Measurements from ENCODE around the gene PFKFB4. TPM values are rescaled to one million over a fixed set of nuclear protein-coding genes. Genes with fewer than 3 reads are reported as not detected.

The PFKFB4 gene
- total and polyA plus RNA-seq, 2 of the 8 experiments (the other 6 are each of a cell fraction or from before 2014, with no cell fraction given) = 10.7 to 20.1 TPM

DNA sequence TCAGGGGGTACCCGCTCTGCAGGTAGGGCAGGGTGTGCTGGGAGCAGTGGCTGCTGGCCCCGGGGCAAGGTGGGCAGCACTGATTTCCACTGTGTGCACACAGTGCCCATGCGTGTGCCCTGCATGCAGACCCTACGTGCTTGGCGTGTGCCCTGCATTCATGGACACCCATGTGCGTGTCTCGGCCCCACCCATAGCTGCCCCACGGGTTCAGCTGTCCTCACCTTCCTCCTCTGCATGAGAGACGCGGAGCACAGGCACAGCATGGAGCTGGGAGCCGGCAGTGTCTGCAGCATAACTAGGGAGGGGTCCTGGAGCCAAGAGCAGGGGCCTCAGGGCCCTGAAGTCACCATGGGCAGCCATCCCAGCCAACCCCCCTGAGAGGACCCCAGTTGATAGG lies 8.6 kb upstream of the PFKFB4 start:
- Histone ChIP-seq H2BK20ac (ENCODE audit: low read length) (no peak overlapping the region), H3K36me3 (ENCODE audit: control insufficient read depth in 2 of 4, insufficient read depth in 4 of 4, low read length in 3 of 4) (no peaks in the 10 kb centered on the region), H2AK5ac (ENCODE audit: low read depth, low read length) (no peak overlapping the region), H4K91ac (replicated peaks; ENCODE audit: insufficient read length, low read length) (no peak overlapping the region), H3K9me3 (ENCODE audit: insufficient read depth in 2 of 2, low read depth in 1 of 2, low read length in 1 of 2) (no peaks in the 10 kb centered on the region), H3K4me1 (replicated peaks in 1 of 4; ENCODE audit: control insufficient read depth in 3 of 4, insufficient read depth in 4 of 4, low read length in 3 of 4) (peaks cover 4 to 21% (median 16%) of the 10 kb centered on the region in 4 experiments), H3K14ac (ENCODE audit: insufficient read length) (no peak overlapping the region), H3K4ac (replicated peaks; ENCODE audit: insufficient read length, low read depth, low read length) (peak overlapping the region; percentile 53), H4K5ac (ENCODE audit: insufficient read length, low read depth, low read length) (no peak overlapping the region), H3K79me2 (ENCODE audit: control insufficient read depth in 1 of 2, insufficient read depth in 2 of 2, low read length in 2 of 2) (no peaks in the 10 kb centered on the region), H3K27me3 (replicated peaks in 1 of 4; ENCODE audit: control insufficient read depth in 3 of 4, extremely low read depth in 1 of 4, insufficient read depth in 3 of 4, low read length in 3 of 4) (no peaks in the 10 kb centered on the region), H3K56ac (replicated peaks; ENCODE audit: insufficient read length, low read depth, low read length) (no peak overlapping the region), H3K4me3 (ENCODE audit: extremely low read depth in 1 of 4, insufficient read depth in 2 of 4, low read depth in 3 of 4, low read length in 4 of 4) (no peak overlapping the region), H3K4me2 (ENCODE audit: insufficient read depth in 1 of 2, low read depth in 2 of 2, low read length in 2 of 2) (no peak overlapping the region), H4K8ac (ENCODE audit: extremely low read depth, insufficient read depth, low read length) (no peak overlapping the region; the same call in 1 of the 2 replicates), H3K23ac (ENCODE audit: insufficient read length) (no peak overlapping the region), H3K23me2 (ENCODE audit: low read depth, low read length) (no peaks in the 10 kb centered on the region), H4K20me1 (replicated peaks in 1 of 2; ENCODE audit: control insufficient read depth in 1 of 2, insufficient read depth in 2 of 2, low read length in 2 of 2) (no peaks in the 10 kb centered on the region), H2BK5ac (ENCODE audit: low read depth, low read length) (no peak overlapping the region), H2BK15ac (ENCODE audit: low read length) (no peak overlapping the region), H2AFZ (ENCODE audit: low read length) (no peak overlapping the region), H3K27ac (ENCODE audit: low read depth, low read length) (no peak overlapping the region), H3K9ac (replicated peaks in 1 of 4; ENCODE audit: extremely low read depth in 1 of 4, low read depth in 3 of 4, low read length in 3 of 4) (no peak overlapping the region), H2BK120ac (replicated peaks; ENCODE audit: low read depth, low read length) (no peak overlapping the region), H2BK12ac (ENCODE audit: low read depth, low read length) (no peak overlapping the region), H3K79me1 (ENCODE audit: low read depth, low read length) (no peaks in the 10 kb centered on the region), H3K18ac (ENCODE audit: extremely low read depth, low read length) (no peak overlapping the region)
- 93% methylated on average over 11 of the region's 11 CpGs; no CpG with 5 or more reads in 1 of the 2 experiments for WGBS, 2 experiments (ENCODE audit: extremely low coverage in 1 of 2, insufficient coverage in 1 of 2, insufficient read length in 1 of 2, insufficient replicate concordance in 2 of 2, low coverage in 1 of 2, low lambda C conversion rate in 2 of 2, missing lambda C conversion rate in 1 of 2)
- CTCF ChIA-PET (ENCODE audit: partially characterized antibody) = interaction anchor here (0.7 to 6.1 kb wide), 3 partner anchors 16 to 175 kb away, joined by 3 to 32 read pairs (median 3); no protein-coding TSS in a partner anchor
- DNase-seq (ENCODE audit: low read depth in 1 of 2, low spot score in 2 of 2) = no peak
- TF ChIP-seq SAP30 (IDR thresholded peaks at IDR 0.05; ENCODE audit: insufficient read depth, insufficient replicate concordance, low read length) = no peak
- TF ChIP-seq RNF2 (IDR thresholded peaks at IDR 0.05; ENCODE audit: borderline replicate concordance, low read depth, low read length, missing control alignments, poor library complexity, severe bottlenecking) = no peak
- no peak for TF ChIP-seq TAF7 (optimal IDR thresholded peaks at IDR 0.05; ENCODE audit: borderline replicate concordance, low read depth, low read length)
- no peak for TF ChIP-seq SP2 (IDR thresholded peaks at IDR 0.05; ENCODE audit: low read length)
- TF ChIP-seq HDAC6 (IDR thresholded peaks at IDR 0.05; ENCODE audit: low read depth, low read length) = no peak
- no peak for TF ChIP-seq RBBP5 (IDR thresholded peaks at IDR 0.05; ENCODE audit: borderline replicate concordance, low read depth, low read length)
- TF ChIP-seq PHF8 (conservative IDR thresholded peaks at IDR 0.05; ENCODE audit: low read depth, low read length) = no peak
- no peak for TF ChIP-seq KDM5A (IDR thresholded peaks at IDR 0.05; ENCODE audit: low read length)
- POLR2A ChIA-PET (ENCODE audit: partially characterized antibody) = no interaction called here
- FAIRE-seq = no peak

Data from H1 (cell line).